ENCODE data around the gene CCDC12.

The CCDC12 gene

GRCh38 chr3:46935168-46935858 is 41.2 kb downstream of the CCDC12 start:
- no peak for DNase-seq

- DNase-seq: no peak
Measured at GRCh38 chr3:46934498-46935167, 41.9 kb downstream of the CCDC12 start.

- no peak for DNase-seq
Measured at GRCh38 chr3:46934072-46934471, 42.5 kb downstream of the CCDC12 start.

GRCh38 chr3:46933261-46933660 is 43.3 kb downstream of the CCDC12 start:
- DNase-seq: no peak

- DNase-seq: no peak
Measured at GRCh38 chr3:46932455-46933225, 43.9 kb downstream of the CCDC12 start.

- DNase-seq: no peak
Measured at GRCh38 chr3:46931631-46932331, 44.8 kb downstream of the CCDC12 start.

- DNase-seq: no peak
Measured at GRCh38 chr3:46930945-46931403, 45.6 kb downstream of the CCDC12 start.

- no peak for DNase-seq
Measured at GRCh38 chr3:46930166-46930944, 46.2 kb downstream of the CCDC12 start.

- DNase-seq: no peak
Measured at GRCh38 chr3:46929324-46929723, 47.2 kb downstream of the CCDC12 start.

GRCh38 chr3:46928282-46928681 is 48.3 kb downstream of the CCDC12 start:
- DNase-seq: no peak

GRCh38 chr3:46927718-46928073 is 48.8 kb downstream of the CCDC12 start:
- no peak for DNase-seq

- DNase-seq: no peak
Measured at GRCh38 chr3:46926871-46927717, 49.5 kb downstream of the CCDC12 start.

- no peak for DNase-seq
Measured at GRCh38 chr3:46926447-46926846, 50.1 kb downstream of the CCDC12 start.

- no peak for DNase-seq
Measured at GRCh38 chr3:46926039-46926438, 50.5 kb downstream of the CCDC12 start.

GRCh38 chr3:46925585-46925934 is 51.0 kb downstream of the CCDC12 start:
- DNase-seq: no peak

- DNase-seq: no peak
Measured at GRCh38 chr3:46924921-46925584, 51.5 kb downstream of the CCDC12 start.

- DNase-seq: no peak
Measured at GRCh38 chr3:46923559-46924350, 52.8 kb downstream of the CCDC12 start.

- DNase-seq: no peak
Measured at GRCh38 chr3:46922871-46923558, 53.5 kb downstream of the CCDC12 start.

- DNase-seq: no peak
Measured at GRCh38 chr3:46922426-46922825, 54.1 kb downstream of the CCDC12 start.

GRCh38 chr3:46921871-46922271 is 54.7 kb downstream of the CCDC12 start:
- no peak for DNase-seq

Data from activated CD4-positive, CD25-positive, alpha-beta regulatory T cell (primary cell).